Measurements from ENCODE around the gene NRCAM.

DNA sequence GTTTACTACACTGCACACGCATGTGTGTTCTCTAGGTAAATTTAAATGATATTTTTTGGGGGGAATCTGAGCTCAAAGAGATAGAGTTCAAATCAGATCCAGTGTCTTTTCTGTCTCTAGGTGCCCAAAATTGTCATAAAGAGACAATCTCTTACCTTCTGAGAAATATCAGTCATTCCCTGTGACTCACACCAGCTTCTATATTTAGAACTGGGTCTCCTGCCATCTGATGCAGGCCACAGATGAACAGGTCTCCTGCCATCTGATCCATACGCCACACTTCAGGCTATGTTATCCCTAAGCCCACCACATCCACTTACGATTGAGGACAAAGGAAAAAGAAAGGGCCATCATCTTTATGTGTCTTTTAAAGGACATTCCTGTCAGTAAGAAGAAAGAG lies 189.7 kb downstream of the NRCAM start:
- TF ChIP-seq RXRA (IDR thresholded peaks at IDR 0.05) (no peak), JUND (IDR thresholded peaks at IDR 0.05) (no peak), TAF1 (conservative IDR thresholded peaks at IDR 0.05) (no peak), HNF4G (IDR thresholded peaks at IDR 0.05) (no peak), YY1 (IDR thresholded peaks at IDR 0.05) (no peak), RAD21 (IDR thresholded peaks at IDR 0.05) (no peak), SP1 (IDR thresholded peaks at IDR 0.05) (no peak), EGR1 (IDR thresholded peaks at IDR 0.05; ENCODE audit: low read depth in 2 of 2) (no peak), FOXA1 (IDR thresholded peaks at IDR 0.05) (no peak)
- TF ChIP-seq, protein P1, sequence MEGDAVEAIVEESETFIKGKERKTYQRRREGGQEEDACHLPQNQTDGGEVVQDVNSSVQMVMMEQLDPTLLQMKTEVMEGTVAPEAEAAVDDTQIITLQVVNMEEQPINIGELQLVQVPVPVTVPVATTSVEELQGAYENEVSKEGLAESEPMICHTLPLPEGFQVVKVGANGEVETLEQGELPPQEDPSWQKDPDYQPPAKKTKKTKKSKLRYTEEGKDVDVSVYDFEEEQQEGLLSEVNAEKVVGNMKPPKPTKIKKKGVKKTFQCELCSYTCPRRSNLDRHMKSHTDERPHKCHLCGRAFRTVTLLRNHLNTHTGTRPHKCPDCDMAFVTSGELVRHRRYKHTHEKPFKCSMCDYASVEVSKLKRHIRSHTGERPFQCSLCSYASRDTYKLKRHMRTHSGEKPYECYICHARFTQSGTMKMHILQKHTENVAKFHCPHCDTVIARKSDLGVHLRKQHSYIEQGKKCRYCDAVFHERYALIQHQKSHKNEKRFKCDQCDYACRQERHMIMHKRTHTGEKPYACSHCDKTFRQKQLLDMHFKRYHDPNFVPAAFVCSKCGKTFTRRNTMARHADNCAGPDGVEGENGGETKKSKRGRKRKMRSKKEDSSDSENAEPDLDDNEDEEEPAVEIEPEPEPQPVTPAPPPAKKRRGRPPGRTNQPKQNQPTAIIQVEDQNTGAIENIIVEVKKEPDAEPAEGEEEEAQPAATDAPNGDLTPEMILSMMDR (IDR thresholded peaks at IDR 0.05; ENCODE audit: low read depth, low read length, missing input control) = no peak
- TF ChIP-seq, protein P2, sequence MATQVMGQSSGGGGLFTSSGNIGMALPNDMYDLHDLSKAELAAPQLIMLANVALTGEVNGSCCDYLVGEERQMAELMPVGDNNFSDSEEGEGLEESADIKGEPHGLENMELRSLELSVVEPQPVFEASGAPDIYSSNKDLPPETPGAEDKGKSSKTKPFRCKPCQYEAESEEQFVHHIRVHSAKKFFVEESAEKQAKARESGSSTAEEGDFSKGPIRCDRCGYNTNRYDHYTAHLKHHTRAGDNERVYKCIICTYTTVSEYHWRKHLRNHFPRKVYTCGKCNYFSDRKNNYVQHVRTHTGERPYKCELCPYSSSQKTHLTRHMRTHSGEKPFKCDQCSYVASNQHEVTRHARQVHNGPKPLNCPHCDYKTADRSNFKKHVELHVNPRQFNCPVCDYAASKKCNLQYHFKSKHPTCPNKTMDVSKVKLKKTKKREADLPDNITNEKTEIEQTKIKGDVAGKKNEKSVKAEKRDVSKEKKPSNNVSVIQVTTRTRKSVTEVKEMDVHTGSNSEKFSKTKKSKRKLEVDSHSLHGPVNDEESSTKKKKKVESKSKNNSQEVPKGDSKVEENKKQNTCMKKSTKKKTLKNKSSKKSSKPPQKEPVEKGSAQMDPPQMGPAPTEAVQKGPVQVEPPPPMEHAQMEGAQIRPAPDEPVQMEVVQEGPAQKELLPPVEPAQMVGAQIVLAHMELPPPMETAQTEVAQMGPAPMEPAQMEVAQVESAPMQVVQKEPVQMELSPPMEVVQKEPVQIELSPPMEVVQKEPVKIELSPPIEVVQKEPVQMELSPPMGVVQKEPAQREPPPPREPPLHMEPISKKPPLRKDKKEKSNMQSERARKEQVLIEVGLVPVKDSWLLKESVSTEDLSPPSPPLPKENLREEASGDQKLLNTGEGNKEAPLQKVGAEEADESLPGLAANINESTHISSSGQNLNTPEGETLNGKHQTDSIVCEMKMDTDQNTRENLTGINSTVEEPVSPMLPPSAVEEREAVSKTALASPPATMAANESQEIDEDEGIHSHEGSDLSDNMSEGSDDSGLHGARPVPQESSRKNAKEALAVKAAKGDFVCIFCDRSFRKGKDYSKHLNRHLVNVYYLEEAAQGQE (IDR thresholded peaks at IDR 0.05) = no peak
- TF ChIP-seq, protein P3, sequence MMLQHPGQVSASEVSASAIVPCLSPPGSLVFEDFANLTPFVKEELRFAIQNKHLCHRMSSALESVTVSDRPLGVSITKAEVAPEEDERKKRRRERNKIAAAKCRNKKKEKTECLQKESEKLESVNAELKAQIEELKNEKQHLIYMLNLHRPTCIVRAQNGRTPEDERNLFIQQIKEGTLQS (IDR thresholded peaks at IDR 0.05) = no peak
- TF ChIP-seq, protein P4, sequence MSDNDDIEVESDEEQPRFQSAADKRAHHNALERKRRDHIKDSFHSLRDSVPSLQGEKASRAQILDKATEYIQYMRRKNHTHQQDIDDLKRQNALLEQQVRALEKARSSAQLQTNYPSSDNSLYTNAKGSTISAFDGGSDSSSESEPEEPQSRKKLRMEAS (IDR thresholded peaks at IDR 0.05) = no peak
- TF ChIP-seq, protein P5, sequence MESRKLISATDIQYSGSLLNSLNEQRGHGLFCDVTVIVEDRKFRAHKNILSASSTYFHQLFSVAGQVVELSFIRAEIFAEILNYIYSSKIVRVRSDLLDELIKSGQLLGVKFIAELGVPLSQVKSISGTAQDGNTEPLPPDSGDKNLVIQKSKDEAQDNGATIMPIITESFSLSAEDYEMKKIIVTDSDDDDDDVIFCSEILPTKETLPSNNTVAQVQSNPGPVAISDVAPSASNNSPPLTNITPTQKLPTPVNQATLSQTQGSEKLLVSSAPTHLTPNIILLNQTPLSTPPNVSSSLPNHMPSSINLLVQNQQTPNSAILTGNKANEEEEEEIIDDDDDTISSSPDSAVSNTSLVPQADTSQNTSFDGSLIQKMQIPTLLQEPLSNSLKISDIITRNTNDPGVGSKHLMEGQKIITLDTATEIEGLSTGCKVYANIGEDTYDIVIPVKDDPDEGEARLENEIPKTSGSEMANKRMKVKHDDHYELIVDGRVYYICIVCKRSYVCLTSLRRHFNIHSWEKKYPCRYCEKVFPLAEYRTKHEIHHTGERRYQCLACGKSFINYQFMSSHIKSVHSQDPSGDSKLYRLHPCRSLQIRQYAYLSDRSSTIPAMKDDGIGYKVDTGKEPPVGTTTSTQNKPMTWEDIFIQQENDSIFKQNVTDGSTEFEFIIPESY (IDR thresholded peaks at IDR 0.05) = no peak

Measured in liver (tissue), 3 donors.